A549 (cell line): ENCODE results near the gene ARHGDIA. TPM values are rescaled to one million over a fixed set of nuclear protein-coding genes. Genes with fewer than 3 reads are reported as not detected.
A peak's percentile ranks its signal among the peaks of the same experiment; 100 is the strongest.
"Not testable (repeated sequence)": the region's sequence is repeated elsewhere in the genome, so short reads cannot be mapped to it uniquely, and the experiment has no call there.

ENCODE experiments used
- ATAC-seq, 2 experiments: fragments of 200-7000 bp in 1 of 2; fragments of >200 bp in 1 of 2; cut with Nextera tagmentation in 1 of 2; cut with Tn5 transposase in 1 of 2; 3 replicates each; pipeline versions ENCODE4 v1.8.0 to v1.9.1; 2018 to 2020; ENCODE audit warnings: mild to moderate bottlenecking in 1 of 2, moderate library complexity in 1 of 2
- CTCF ChIA-PET: fragments of 300-600 bp; sonication (Branson Sonifier 250); formaldehyde crosslinking; extraction: SDS; loops from one replicate; lab custom pipeline; 2021; ENCODE audit warnings: antibody characterized with exemption, inconsistent platforms; lab: Yijun Ruan, JAX
- POLR2A ChIA-PET: fragments of 350-600 bp; formaldehyde crosslinking; extraction: SDS; loops from one replicate; lab custom pipeline; 2021; ENCODE audit warnings: antibody characterized with exemption, inconsistent platforms; lab: Yijun Ruan, JAX
- DNase-seq, 2 experiments: peaks; one replicate each; pipeline versions ENCODE4 v3.0.0 to v3.0.0-alpha.2; 2011 to 2016; ENCODE audit warnings: low read depth in 1 of 2, low spot score in 1 of 2
- FAIRE-seq: peaks from 2 replicates; lab custom pipeline; 2011; peaks lifted over from hg19 to GRCh38; lab: Jason Lieb, UNC
- H3K27ac ChIP-seq, 2 experiments: fragments of >200 bp; sonication (Bioruptor Twin); formaldehyde crosslinking; 3 replicates each; pipeline ENCODE4 v1.5.1; 2016 to 2017
- H3K4me1 ChIP-seq: fragments of >200 bp; sonication (Bioruptor Twin); formaldehyde crosslinking; 3 replicates; pipeline ENCODE4 v1.6.1; 2016
- H3K4me2 ChIP-seq: fragments of >200 bp; sonication (Bioruptor Twin); formaldehyde crosslinking; 3 replicates; pipeline ENCODE4 v1.6.1; 2016
- H3K4me3 ChIP-seq: fragments of >200 bp; sonication (Bioruptor Twin); formaldehyde crosslinking; 3 replicates; pipeline ENCODE4 v1.5.1; 2016
- H3K9me3 ChIP-seq: fragments of >200 bp; sonication (Bioruptor Twin); formaldehyde crosslinking; 3 replicates; pipeline ENCODE4 v1.6.1; 2016
- BCL3 ChIP-seq: fragments of >200 bp; sonication (Bioruptor Twin); formaldehyde crosslinking; IDR thresholded peaks from 3 replicates; pipeline ENCODE4 v1.6.1; 2016
- CEBPB ChIP-seq, 2 experiments: fragments of >200 bp in 1 of 2; sonication (Bioruptor Twin) in 1 of 2; formaldehyde crosslinking in 1 of 2; IDR thresholded peaks; 2 replicates each; pipeline ENCODE4 v1.6.1; 2012 to 2016
- CHD2 ChIP-seq: fragments of 150-350 bp; IDR thresholded peaks from 2 replicates; pipeline ENCODE4 v1.6.1; 2014; ENCODE audit warnings: low read length; ENCODE audit not compliant: partially characterized antibody
- CTCF ChIP-seq: fragments of >200 bp; sonication (Bioruptor Twin); formaldehyde crosslinking; IDR thresholded peaks from 3 replicates; pipeline ENCODE4 v1.5.1; 2016
- JUN ChIP-seq, 2 experiments: fragments of >200 bp; sonication (Bioruptor Twin); formaldehyde crosslinking; IDR thresholded peaks; 2 replicates in 1 of 2; 3 replicates in 1 of 2; pipeline ENCODE4 v1.6.1; 2016 to 2017
- KDM5A ChIP-seq: fragments of 200-600 bp; sonication (generic); IDR thresholded peaks from 2 replicates; pipeline ENCODE4 v1.6.1; 2016; ENCODE audit warnings: antibody characterized with exemption, mild to moderate bottlenecking
- PBX3 ChIP-seq: IDR thresholded peaks from 2 replicates; pipeline ENCODE4 v1.6.1; 2012
- PHF8 ChIP-seq: fragments of 200-600 bp; sonication (generic); IDR thresholded peaks from 2 replicates; pipeline ENCODE4 v1.6.1; 2016; ENCODE audit warnings: low read depth, mild to moderate bottlenecking, antibody characterized with exemption, moderate library complexity, borderline replicate concordance
- POLR2A ChIP-seq: IDR thresholded peaks from 2 replicates; pipeline ENCODE4 v1.6.1; 2012; ENCODE audit warnings: mild to moderate bottlenecking, low read length
- POLR2AphosphoS2 ChIP-seq: conservative IDR thresholded peaks from 2 replicates; pipeline ENCODE4 v1.6.1; 2012; ENCODE audit warnings: low read length, improper control_type of control experiment, inconsistent platforms
- RNF2 ChIP-seq: fragments of 200-600 bp; sonication (generic); IDR thresholded peaks from 2 replicates; pipeline ENCODE4 v1.6.1; 2016; ENCODE audit warnings: low read depth, mild to moderate bottlenecking, antibody characterized with exemption, moderate library complexity, borderline replicate concordance
- SREBF2 ChIP-seq: fragments of 450-650 bp; IDR thresholded peaks from 2 replicates; pipeline ENCODE4 v1.6.1; 2014; ENCODE audit warnings: mild to moderate bottlenecking, moderate library complexity
- TFCP2L1 ChIP-seq: fragments of 250-450 bp; sonication (Bioruptor Pico); IDR thresholded peaks from 2 replicates; pipeline ENCODE4 v1.5.0; 2021; ENCODE audit warnings: mild to moderate bottlenecking
- TP53 ChIP-seq: fragments of 250-450 bp; sonication (Bioruptor Pico); IDR thresholded peaks from 2 replicates; pipeline ENCODE4 v1.5.0; 2021; ENCODE audit warnings: mild to moderate bottlenecking, moderate library complexity
- ZSCAN20 ChIP-seq: fragments of 250-450 bp; sonication (Bioruptor Pico); IDR thresholded peaks from 2 replicates; pipeline ENCODE4 v1.8.0; 2022; ENCODE audit warnings: mild to moderate bottlenecking, moderate library complexity
- WGBS: methylation state at CpG from one replicate; pipeline ENCODE4 v1.1.6; 2017; ENCODE audit errors: missing lambda C conversion rate; 5-methylcytosine and 5-hydroxymethylcytosine counted together
- polyA minus RNA-seq: library from RNA; depleted of rRNA, polyadenylated mRNA; stranded (reverse); fragments of >200 nt; gene quantifications from 2 replicates; pipeline ENCODE4 v1.2.3, GENCODE V29; 2011; rRNA and poly(A)+ RNA removed
- polyA plus RNA-seq, 4 experiments: library from polyadenylated mRNA; depleted of rRNA in 3 of 4; stranded (reverse); fragments of >200 nt; fragmentation: RNase III in 1 of 4; extraction: RNeasy Plus Mini Kit Qiagen cat#74134 plus additional on column Dnase treatment in 1 of 4; gene quantifications; 2 replicates in 3 of 4; 3 replicates in 1 of 4; pipeline ENCODE4 v1.2.3, GENCODE V29; 2011 to 2017

Gene ARHGDIA
- 44.3 and 64.0 TPM in 2 replicates for polyA plus RNA-seq (2011; rRNA removed)
- 289 and 364 TPM in 2 replicates for polyA plus RNA-seq (2012; cell fraction: cytosol; rRNA removed)
- 444 and 691 TPM in 2 replicates for polyA plus RNA-seq (2012; cell fraction: nucleus; rRNA removed)
- 497 to 567 TPM (median 503 TPM) in 3 replicates for polyA plus RNA-seq (2017; fragmentation: RNase III; extraction: RNeasy Plus Mini Kit Qiagen cat#74134 plus additional on column Dnase treatment)
- polyA minus RNA-seq, result 45.3 and 70.2 TPM in 2 replicates

DNA sequence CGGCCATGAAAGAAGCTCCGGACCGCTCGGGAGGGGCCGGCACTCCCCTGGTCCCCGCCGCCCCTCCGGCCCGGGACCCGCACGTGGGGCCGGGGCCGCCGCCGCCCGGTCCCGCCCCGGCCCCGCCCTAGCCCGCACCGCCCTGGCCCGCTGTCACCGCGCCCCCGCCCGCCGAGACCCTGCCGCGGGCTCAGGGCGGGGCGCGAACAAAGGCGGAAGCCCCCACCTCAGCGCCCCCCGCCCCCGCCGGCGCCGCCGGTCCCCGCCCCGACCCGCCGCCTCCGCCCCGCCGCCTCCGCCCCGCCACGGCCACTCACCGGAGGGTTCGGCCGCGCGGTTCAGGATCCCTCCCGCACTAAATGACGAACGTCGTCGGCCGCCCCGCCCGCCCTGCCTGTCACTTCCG, at the start of gene ARHGDIA:
ARHGDIA (minus strand) TSS at position 357 of the 406 bp plus-strand sequence. CDS start 1,407 bp downstream, outside the sequence.
- peak within 1 kb of the TSS; percentile 99 for H3K4me3 ChIP-seq
- FAIRE-seq, result no peak
- peak within 1 kb of the TSS; percentile 97 for H3K4me2 ChIP-seq
- peaks cover 46% of the 10 kb centered on the region for H3K4me1 ChIP-seq
- CTCF ChIA-PET, result interaction anchor here (1.3 to 8.6 kb wide), 7 partner anchors 12 to 137 kb away, joined by 3 to 126 read pairs (median 15); no protein-coding TSS in a partner anchor
- DNase-seq, result no peak
- H3K9me3 ChIP-seq, result no peaks in the 10 kb centered on the region
- H3K27ac ChIP-seq, result peak within 1 kb of the TSS; percentile 97 to 100
- TF ChIP-seq CEBPB (IDR thresholded peaks at IDR 0.05), result no peak
- no peak for TF ChIP-seq ZSCAN20
- TF ChIP-seq JUN (IDR thresholded peaks at IDR 0.05), result peak in 1 of 2 experiments; percentile 94; a peak in 2 of 5 replicates
- ATAC-seq, result 0 out of 6 replicates have a peak, but pooled peaks of 1 of the 2 experiments have one; percentile 2
- WGBS, result 0% methylated on average over 13 of the region's 64 CpGs
- POLR2A ChIA-PET, result interaction anchor here (1.0 kb wide), 1 partner anchor 10 kb away, joined by 6 read pairs; no protein-coding TSS in a partner anchor

- ChIA-PET CTCF (interaction anchor here (2.3 kb wide), 1 partner anchor 12 kb away, joined by 6 read pairs; no protein-coding TSS in a partner anchor), POLR2A (no interaction called here)
- Histone ChIP-seq H3K4me3 (no peak overlapping the region), H3K4me1 (peaks cover 66% of the 10 kb centered on the region), H3K4me2 (peak overlapping the region; percentile 99), H3K27ac (peak overlapping the region in 1 of 2 experiments; percentile 97; a peak in 2 of 6 replicates), H3K9me3 (no peaks in the 10 kb centered on the region)
- TF ChIP-seq RNF2 (no peak), POLR2AphosphoS2 (peak; percentile 25; the same call in 1 of the 2 replicates)
- no peak for FAIRE-seq
- ATAC-seq, result no peak
- DNase-seq, result no peak
- WGBS, result 81% methylated on average over 15 of the region's 15 CpGs
Measured at GRCh38 chr17:81918832-81919545, 47.9 kb upstream of the ARHGDIA start.

GRCh38 chr17:81918333-81918669, 47.2 kb upstream of the ARHGDIA start:
- H3K9me3 ChIP-seq, DNase-seq, FAIRE-seq, POLR2A ChIA-PET: not testable (repeated sequence)
- Histone ChIP-seq H3K4me1 (peaks cover 61% of the 10 kb centered on the region), H3K4me2 (peak overlapping the region; percentile 99), H3K4me3 (peak overlapping the region; percentile 97), H3K27ac (peak overlapping the region; percentile 93 to 97; a peak in 4 of 6 replicates)
- ATAC-seq, result peak; percentile 30 to 37; a peak in 5 of 6 replicates
- CTCF ChIA-PET, result interaction anchor here (0.9 kb wide), 1 partner anchor 103 kb away, joined by 4 read pairs; no protein-coding TSS in a partner anchor
- WGBS, result 32% methylated on average over 9 of the region's 9 CpGs

- CTCF ChIA-PET, result interaction anchor here (0.5 to 1.8 kb wide), 9 partner anchors 9 to 190 kb away, joined by 3 to 7 read pairs (median 4); partner anchors contain the start of gene MAFG
- under 1% methylated on average over 37 of the region's 94 CpGs for WGBS
- peaks cover 59% of the 10 kb centered on the region for H3K4me1 ChIP-seq
- FAIRE-seq (no peak), DNase-seq (peak; percentile 83 to 97), ATAC-seq (peak; percentile 56 to 62)
- H3K4me2 ChIP-seq, result peak within 1 kb of the TSS; percentile 99
- H3K4me3 ChIP-seq, result peak within 1 kb of the TSS; percentile 97
- TF ChIP-seq TFCP2L1 (CRISPR knock-in tag) (0 out of 2 replicates have a peak, but pooled peaks have one; percentile 49), ZSCAN20 (no peak), CHD2 (peak; percentile 18), PHF8 (peak; percentile 50; the same call in 1 of the 2 replicates), JUN (IDR thresholded peaks at IDR 0.05) (peak; percentile 88 to 98), BCL3 (peak; percentile 76), PBX3 (peak; percentile 50; the same call in 1 of the 2 replicates), CTCF (no peak), RNF2 (no peak), SREBF2 (0 out of 2 replicates have a peak, but pooled peaks have one; percentile 3), POLR2A (peak; percentile 69), KDM5A (peak; percentile 46; the same call in 1 of the 2 replicates), TP53 (no peak; the same call in none of the 2 replicates), POLR2AphosphoS2 (peak; percentile 77; the same call in 1 of the 2 replicates)
- peak within 1 kb of the TSS; percentile 93 to 97 for H3K27ac ChIP-seq
- POLR2A ChIA-PET, result interaction anchor here (1.2 kb wide), 1 partner anchor 8 kb away, joined by 6 read pairs; no protein-coding TSS in a partner anchor
- H3K9me3 ChIP-seq, result no peaks in the 10 kb centered on the region
Measured at GRCh38 chr17:81917565-81918332, 46.6 kb upstream of the ARHGDIA start, which contains the start of gene SIRT7. Gene SIRT7 (minus strand): TSS chr17:81918176. CDS start chr17:81918131, 45 bp downstream.
